Fibroblast of villous mesenchyme (primary cell): ENCODE results near the gene TRPM8. TPM values are rescaled to one million over a fixed set of nuclear protein-coding genes. Genes with fewer than 3 reads are reported as not detected.

ENCODE experiments used
- DNase-seq: peaks from one replicate; pipeline ENCODE4 v3.0.0-alpha.2; 2010; ENCODE audit warnings: low read depth
- H3K4me3 ChIP-seq: 2 replicates; pipeline ENCODE4 v1.5.1; 2011; ENCODE audit warnings: low read depth, mild to moderate bottlenecking, low read length
- total RNA-seq: library from RNA; depleted of rRNA; stranded (reverse); fragments of >200 nt; gene quantifications from 2 replicates; pipeline ENCODE4 v1.2.3, GENCODE V29; 2012
- TF ChIP-seq, protein P1 (sequence below): IDR thresholded peaks from 2 replicates; pipeline ENCODE4 v1.5.1; 2012; ENCODE audit warnings: low read depth, mild to moderate bottlenecking, low read length; ENCODE audit not compliant: insufficient read depth

The TRPM8 gene
- total RNA-seq, 1 donor = not detected

GRCh38 chr2:234032279-234032856 is 115.2 kb downstream of the TRPM8 start:
- peak; percentile 68 for DNase-seq
- H3K4me3 ChIP-seq = no peak overlapping the region

DNA sequence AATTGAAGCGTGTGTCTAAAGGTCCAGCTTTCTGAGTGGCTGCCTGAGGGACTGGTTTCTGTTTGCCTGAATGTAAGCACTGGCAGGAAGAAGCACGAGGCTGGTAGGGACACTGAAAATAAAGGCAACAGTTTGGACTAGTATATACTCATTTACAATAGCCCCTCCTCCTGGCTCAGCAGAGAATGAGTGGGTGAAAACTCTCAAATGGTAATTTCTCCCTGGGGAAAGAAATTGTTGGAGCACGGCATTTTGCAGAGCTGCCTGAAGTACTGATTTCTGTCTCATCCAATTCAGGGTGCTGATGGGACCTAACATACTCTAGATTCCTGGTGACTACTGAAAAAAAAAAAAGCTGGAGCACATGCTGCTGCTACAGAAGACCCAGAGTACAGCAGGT is 116.0 kb downstream of the TRPM8 start:
- no peak overlapping the region for H3K4me3 ChIP-seq
- TF ChIP-seq, protein P1, sequence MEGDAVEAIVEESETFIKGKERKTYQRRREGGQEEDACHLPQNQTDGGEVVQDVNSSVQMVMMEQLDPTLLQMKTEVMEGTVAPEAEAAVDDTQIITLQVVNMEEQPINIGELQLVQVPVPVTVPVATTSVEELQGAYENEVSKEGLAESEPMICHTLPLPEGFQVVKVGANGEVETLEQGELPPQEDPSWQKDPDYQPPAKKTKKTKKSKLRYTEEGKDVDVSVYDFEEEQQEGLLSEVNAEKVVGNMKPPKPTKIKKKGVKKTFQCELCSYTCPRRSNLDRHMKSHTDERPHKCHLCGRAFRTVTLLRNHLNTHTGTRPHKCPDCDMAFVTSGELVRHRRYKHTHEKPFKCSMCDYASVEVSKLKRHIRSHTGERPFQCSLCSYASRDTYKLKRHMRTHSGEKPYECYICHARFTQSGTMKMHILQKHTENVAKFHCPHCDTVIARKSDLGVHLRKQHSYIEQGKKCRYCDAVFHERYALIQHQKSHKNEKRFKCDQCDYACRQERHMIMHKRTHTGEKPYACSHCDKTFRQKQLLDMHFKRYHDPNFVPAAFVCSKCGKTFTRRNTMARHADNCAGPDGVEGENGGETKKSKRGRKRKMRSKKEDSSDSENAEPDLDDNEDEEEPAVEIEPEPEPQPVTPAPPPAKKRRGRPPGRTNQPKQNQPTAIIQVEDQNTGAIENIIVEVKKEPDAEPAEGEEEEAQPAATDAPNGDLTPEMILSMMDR = no peak
- peak; percentile 1 for DNase-seq

More at GRCh38 chr2:234032279-234032856, 115.2 kb downstream of the TRPM8 start:
- TF ChIP-seq, protein P1 = no peak

- H3K4me3 ChIP-seq = no peak overlapping the region
- no peak for DNase-seq
- TF ChIP-seq, protein P1 = no peak
Measured at GRCh38 chr2:234033885-234034284, 116.7 kb downstream of the TRPM8 start.

GRCh38 chr2:234038076-234038802 is 121.1 kb downstream of the TRPM8 start:
- peak; percentile 36 for DNase-seq
- no peak overlapping the region for H3K4me3 ChIP-seq

GRCh38 chr2:234044157-234044556 is 127.0 kb downstream of the TRPM8 start:
- DNase-seq = peak; percentile 74
- TF ChIP-seq, protein P1 = no peak
- no peak overlapping the region for H3K4me3 ChIP-seq

More at GRCh38 chr2:234038076-234038802, 121.1 kb downstream of the TRPM8 start:
- TF ChIP-seq, protein P1 = no peak

- TF ChIP-seq, protein P1 = no peak
- no peak for DNase-seq
- no peak overlapping the region for H3K4me3 ChIP-seq
Measured at GRCh38 chr2:234046521-234046920, 129.3 kb downstream of the TRPM8 start.
